HEK293 (cell line): ENCODE measurements around the gene ID1.
"Not testable (repeated sequence)": the region's sequence is repeated elsewhere in the genome, so short reads cannot be mapped to it uniquely, and the experiment has no call there.

Experiments
- CTCF ChIA-PET: fragments of 350-600 bp; formaldehyde crosslinking; extraction: SDS; loops from one replicate; lab custom pipeline; 2021; ENCODE audit warnings: antibody characterized with exemption; lab: Yijun Ruan, JAX
- POLR2A ChIA-PET: fragments of 300-600 bp; formaldehyde crosslinking; extraction: SDS; loops from one replicate; lab custom pipeline; 2020; ENCODE audit warnings: antibody characterized with exemption, inconsistent platforms; lab: Yijun Ruan, JAX
- H3K27ac ChIP-seq: fragments of 200-500 bp; sonication (Bioruptor generic); 2 replicates; pipeline ENCODE4 v1.5.1; 2014; ENCODE audit warnings: low read depth, low read length, control low read depth, inconsistent platforms; ENCODE audit errors: extremely low read depth
- H3K36me3 ChIP-seq, 2 experiments: fragments of 200-500 bp in 1 of 2; sonication (Bioruptor generic) in 1 of 2; 1 replicate in 1 of 2; 2 replicates in 1 of 2; pipeline ENCODE4 v1.5.1; 2014 to 2017; ENCODE audit warnings: inconsistent platforms in 2 of 2, low read length in 2 of 2; ENCODE audit not compliant: control insufficient read depth in 2 of 2, insufficient read depth in 1 of 2
- H3K4me1 ChIP-seq: fragments of 200-500 bp; sonication (Bioruptor generic); 2 replicates; pipeline ENCODE4 v1.5.1; 2014; ENCODE audit warnings: mild to moderate bottlenecking, low read length, inconsistent platforms; ENCODE audit not compliant: control insufficient read depth, insufficient read depth
- H3K4me3 ChIP-seq: 2 replicates; pipeline ENCODE4 v1.5.1; 2011; ENCODE audit warnings: low read depth, mild to moderate bottlenecking, control low read depth, low read length, moderate library complexity
- H3K9me3 ChIP-seq: fragments of 200-500 bp; sonication (Bioruptor generic); 2 replicates; pipeline ENCODE4 v1.5.1; 2014; ENCODE audit warnings: low read depth, low read length, inconsistent platforms; ENCODE audit not compliant: control insufficient read depth, insufficient read depth
- BCL11B ChIP-seq: fragments of 450-650 bp; formaldehyde crosslinking; IDR thresholded peaks from 2 replicates; pipeline ENCODE4 v1.5.1; 2016; ENCODE audit warnings: low read depth, missing biosample characterization, missing genetic modification characterization
- KLF1 ChIP-seq: fragments of 450-650 bp; formaldehyde crosslinking; IDR thresholded peaks from 2 replicates; pipeline ENCODE4 v1.5.1; 2016; ENCODE audit warnings: missing biosample characterization, missing genetic modification characterization
- OSR2 ChIP-seq: fragments of 450-650 bp; formaldehyde crosslinking; IDR thresholded peaks from 2 replicates; pipeline ENCODE4 v1.5.1; 2016; ENCODE audit warnings: missing biosample characterization, missing genetic modification characterization
- SALL2 ChIP-seq: fragments of 450-650 bp; formaldehyde crosslinking; IDR thresholded peaks from 2 replicates; pipeline ENCODE4 v1.5.0; 2017; ENCODE audit warnings: missing biosample characterization, mild to moderate bottlenecking, missing genetic modification characterization, borderline replicate concordance
- ZNF239 ChIP-seq: fragments of 450-650 bp; formaldehyde crosslinking; IDR thresholded peaks from 2 replicates; pipeline ENCODE4 v1.5.1; 2016; ENCODE audit warnings: missing biosample characterization, missing genetic modification characterization
- ZNF311 ChIP-seq: fragments of 450-650 bp; formaldehyde crosslinking; IDR thresholded peaks from 2 replicates; pipeline ENCODE4 v1.5.1; 2017; ENCODE audit warnings: missing biosample characterization, missing genetic modification characterization, borderline replicate concordance
- ZNF324 ChIP-seq: fragments of 450-650 bp; formaldehyde crosslinking; IDR thresholded peaks from 2 replicates; pipeline ENCODE4 v1.5.1; 2016; ENCODE audit warnings: missing biosample characterization, missing genetic modification characterization
- ZNF37A ChIP-seq: fragments of 450-650 bp; IDR thresholded peaks from 2 replicates; pipeline ENCODE4 v1.5.1; 2018; ENCODE audit warnings: missing biosample characterization, missing genetic modification characterization
- ZNF501 ChIP-seq: fragments of 450-650 bp; formaldehyde crosslinking; IDR thresholded peaks from 2 replicates; pipeline ENCODE4 v1.5.1; 2016; ENCODE audit warnings: missing biosample characterization, missing genetic modification characterization
- ZNF530 ChIP-seq: fragments of 450-650 bp; formaldehyde crosslinking; IDR thresholded peaks from 2 replicates; pipeline ENCODE4 v1.5.1; 2016; ENCODE audit warnings: low read depth, missing biosample characterization, missing genetic modification characterization
- ZNF548 ChIP-seq: fragments of 450-650 bp; formaldehyde crosslinking; IDR thresholded peaks from 2 replicates; pipeline ENCODE4 v1.5.1; 2016; ENCODE audit warnings: missing biosample characterization, missing genetic modification characterization
- ZNF621 ChIP-seq: fragments of 450-650 bp; formaldehyde crosslinking; IDR thresholded peaks from 2 replicates; pipeline ENCODE4 v1.5.1; 2017; ENCODE audit warnings: missing biosample characterization, missing genetic modification characterization
- ZNF747 ChIP-seq: fragments of 450-650 bp; formaldehyde crosslinking; IDR thresholded peaks from 2 replicates; pipeline ENCODE4 v1.5.1; 2016; ENCODE audit warnings: missing biosample characterization, missing genetic modification characterization
- ZNF785 ChIP-seq: fragments of 450-650 bp; formaldehyde crosslinking; IDR thresholded peaks from 2 replicates; pipeline ENCODE4 v1.5.1; 2016; ENCODE audit warnings: missing biosample characterization, missing genetic modification characterization
- ZNF830 ChIP-seq: fragments of 450-650 bp; IDR thresholded peaks from 2 replicates; pipeline ENCODE4 v1.5.0; 2018; ENCODE audit warnings: missing biosample characterization, missing genetic modification characterization, low read depth, mild to moderate bottlenecking, moderate library complexity
- ZNF837 ChIP-seq: fragments of 450-650 bp; formaldehyde crosslinking; IDR thresholded peaks from 2 replicates; pipeline ENCODE4 v1.5.1; 2016; ENCODE audit warnings: missing biosample characterization, missing genetic modification characterization
- ZSCAN16 ChIP-seq: fragments of 450-650 bp; formaldehyde crosslinking; IDR thresholded peaks from 2 replicates; pipeline ENCODE4 v1.5.1; 2016; ENCODE audit warnings: missing biosample characterization, missing genetic modification characterization
- TF ChIP-seq, protein P1 (sequence below): fragments of 450-650 bp; formaldehyde crosslinking; IDR thresholded peaks from 2 replicates; pipeline ENCODE4 v1.5.1; 2016; ENCODE audit warnings: missing biosample characterization, missing genetic modification characterization, low read depth
- TF ChIP-seq, protein P2 (sequence below): fragments of 450-650 bp; formaldehyde crosslinking; IDR thresholded peaks from 2 replicates; pipeline ENCODE4 v1.5.1; 2016; ENCODE audit warnings: missing biosample characterization, missing genetic modification characterization
- TF ChIP-seq, protein P3 (sequence below): fragments of 450-650 bp; formaldehyde crosslinking; IDR thresholded peaks from 2 replicates; pipeline ENCODE4 v1.5.1; 2016; ENCODE audit warnings: missing biosample characterization, missing genetic modification characterization
- TF ChIP-seq, protein P4 (sequence below): fragments of 450-650 bp; formaldehyde crosslinking; IDR thresholded peaks from 2 replicates; pipeline ENCODE4 v1.5.1; 2017; ENCODE audit warnings: missing biosample characterization, missing genetic modification characterization

The ID1 gene

DNA sequence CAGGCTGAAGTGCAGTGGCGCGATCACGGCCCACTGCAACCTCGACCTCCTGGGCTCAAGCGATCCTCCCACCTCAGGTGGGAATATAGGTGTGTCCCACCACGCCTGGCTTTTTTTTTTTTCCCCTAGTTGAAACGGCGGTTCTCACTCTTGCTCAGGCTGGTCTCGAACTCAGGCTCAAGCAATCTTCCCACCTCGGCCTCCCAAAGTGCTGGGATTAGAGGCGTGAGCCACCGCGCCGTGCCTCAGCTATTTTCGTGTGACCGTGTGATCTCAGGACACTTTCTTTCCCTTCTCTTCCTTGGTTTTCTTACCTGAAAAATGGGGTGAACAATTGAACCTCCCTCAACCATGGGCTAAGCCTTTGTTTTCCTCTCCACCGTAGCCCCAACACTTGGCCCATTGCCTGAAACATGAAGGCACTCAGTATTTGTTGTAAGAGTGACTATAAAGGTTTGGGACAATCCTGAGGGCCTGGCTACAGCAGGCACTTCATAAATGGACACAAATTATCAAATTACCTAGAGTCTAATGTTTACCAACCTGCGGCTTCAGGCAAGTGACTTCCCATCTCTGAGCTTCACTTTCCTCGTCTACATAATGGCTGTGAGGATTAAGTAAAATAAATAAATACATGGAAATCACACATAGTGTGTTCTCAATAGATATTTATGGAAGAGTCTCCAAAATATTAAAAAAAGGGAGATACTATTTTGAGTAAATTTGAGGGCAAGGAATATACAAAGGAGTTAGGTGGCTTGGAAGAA is 31.4 kb upstream of the ID1 start (continued):
- TF ChIP-seq, protein P1, sequence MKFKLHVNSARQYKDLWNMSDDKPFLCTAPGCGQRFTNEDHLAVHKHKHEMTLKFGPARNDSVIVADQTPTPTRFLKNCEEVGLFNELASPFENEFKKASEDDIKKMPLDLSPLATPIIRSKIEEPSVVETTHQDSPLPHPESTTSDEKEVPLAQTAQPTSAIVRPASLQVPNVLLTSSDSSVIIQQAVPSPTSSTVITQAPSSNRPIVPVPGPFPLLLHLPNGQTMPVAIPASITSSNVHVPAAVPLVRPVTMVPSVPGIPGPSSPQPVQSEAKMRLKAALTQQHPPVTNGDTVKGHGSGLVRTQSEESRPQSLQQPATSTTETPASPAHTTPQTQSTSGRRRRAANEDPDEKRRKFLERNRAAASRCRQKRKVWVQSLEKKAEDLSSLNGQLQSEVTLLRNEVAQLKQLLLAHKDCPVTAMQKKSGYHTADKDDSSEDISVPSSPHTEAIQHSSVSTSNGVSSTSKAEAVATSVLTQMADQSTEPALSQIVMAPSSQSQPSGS (tag by site-specific recombination): no peak
- TF ChIP-seq, protein P2, sequence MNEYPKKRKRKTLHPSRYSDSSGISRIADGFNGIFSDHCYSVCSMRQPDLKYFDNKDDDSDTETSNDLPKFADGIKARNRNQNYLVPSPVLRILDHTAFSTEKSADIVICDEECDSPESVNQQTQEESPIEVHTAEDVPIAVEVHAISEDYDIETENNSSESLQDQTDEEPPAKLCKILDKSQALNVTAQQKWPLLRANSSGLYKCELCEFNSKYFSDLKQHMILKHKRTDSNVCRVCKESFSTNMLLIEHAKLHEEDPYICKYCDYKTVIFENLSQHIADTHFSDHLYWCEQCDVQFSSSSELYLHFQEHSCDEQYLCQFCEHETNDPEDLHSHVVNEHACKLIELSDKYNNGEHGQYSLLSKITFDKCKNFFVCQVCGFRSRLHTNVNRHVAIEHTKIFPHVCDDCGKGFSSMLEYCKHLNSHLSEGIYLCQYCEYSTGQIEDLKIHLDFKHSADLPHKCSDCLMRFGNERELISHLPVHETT: peak; percentile 30
- TF ChIP-seq BCL11B (no peak), ZNF530 (tag by site-specific recombination) (no peak), ZNF747 (tag by site-specific recombination) (no peak), ZSCAN16 (tag by site-specific recombination) (no peak), ZNF837 (tag by site-specific recombination) (no peak), ZNF501 (no peak), ZNF239 (tag by site-specific recombination) (no peak), ZNF311 (tag by site-specific recombination) (no peak), ZNF548 (no peak), ZNF37A (tag by site-specific recombination) (no peak), ZNF830 (tag by site-specific recombination) (no peak), KLF1 (tag by site-specific recombination) (no peak; the same call in 1 of the 2 replicates), ZNF621 (no peak), SALL2 (tag by site-specific recombination) (no peak), ZNF785 (tag by site-specific recombination) (no peak)

DNA sequence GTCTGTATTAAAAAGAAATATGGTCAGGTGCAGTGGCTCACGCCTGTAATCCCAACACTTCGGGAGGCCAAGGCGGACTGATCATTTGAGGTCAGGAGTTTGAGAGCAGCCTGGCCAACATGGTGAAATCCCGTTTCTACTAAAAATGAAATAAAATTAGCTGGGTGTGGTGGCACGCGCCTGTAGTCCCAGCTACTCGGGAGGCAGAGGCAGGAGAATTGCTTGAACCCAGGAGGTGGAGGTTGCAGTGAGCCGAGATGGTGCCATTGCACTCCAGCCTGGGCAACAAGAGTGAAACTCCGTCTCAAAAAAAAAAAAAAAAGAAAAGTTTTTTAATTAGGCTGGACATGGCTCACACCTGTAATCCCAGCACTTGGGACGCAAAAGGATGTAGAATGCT is 30.1 kb upstream of the ID1 start:
- not testable (repeated sequence) for H3K4me1 ChIP-seq, H3K4me3 ChIP-seq, H3K9me3 ChIP-seq, H3K36me3 ChIP-seq, H3K27ac ChIP-seq
- CTCF ChIA-PET: interaction anchor here (9.9 to 25.7 kb wide), 2 partner anchors 16 to 36 kb away, joined by 113 to 1204 read pairs; partner anchors contain the start of gene ID1
- POLR2A ChIA-PET: interaction anchor here (1.8 kb wide), 1 partner anchor 30 kb away, joined by 10 read pairs; the partner anchor contains the start of gene ID1

DNA sequence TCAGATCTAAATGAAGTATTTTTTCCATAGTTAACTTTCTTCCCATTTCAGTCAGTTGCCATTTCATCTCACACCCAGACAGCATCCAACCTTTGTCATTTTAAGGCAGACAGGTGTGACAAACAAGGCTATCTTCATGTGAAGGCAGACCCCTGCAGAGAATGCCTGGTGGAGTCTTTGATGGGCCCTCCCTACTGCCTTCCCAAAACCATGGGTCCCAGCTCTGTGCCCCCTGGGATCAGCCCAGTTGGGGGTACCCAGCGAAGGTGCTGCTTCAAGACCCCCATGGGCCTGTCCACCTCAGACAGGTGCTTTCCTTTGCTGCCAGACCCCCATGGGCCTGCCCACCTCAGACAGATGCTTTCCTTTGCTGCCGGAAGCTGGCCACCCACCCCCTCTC is 28.3 kb upstream of the ID1 start:
- Histone ChIP-seq H3K27ac (no peak overlapping the region), H3K36me3 (no peaks in the 10 kb centered on the region), H3K4me1 (peaks cover 8% of the 10 kb centered on the region)
- TF ChIP-seq ZNF747 (tag by site-specific recombination): no peak
- no peak for TF ChIP-seq OSR2 (tag by site-specific recombination)
- TF ChIP-seq, protein P3, sequence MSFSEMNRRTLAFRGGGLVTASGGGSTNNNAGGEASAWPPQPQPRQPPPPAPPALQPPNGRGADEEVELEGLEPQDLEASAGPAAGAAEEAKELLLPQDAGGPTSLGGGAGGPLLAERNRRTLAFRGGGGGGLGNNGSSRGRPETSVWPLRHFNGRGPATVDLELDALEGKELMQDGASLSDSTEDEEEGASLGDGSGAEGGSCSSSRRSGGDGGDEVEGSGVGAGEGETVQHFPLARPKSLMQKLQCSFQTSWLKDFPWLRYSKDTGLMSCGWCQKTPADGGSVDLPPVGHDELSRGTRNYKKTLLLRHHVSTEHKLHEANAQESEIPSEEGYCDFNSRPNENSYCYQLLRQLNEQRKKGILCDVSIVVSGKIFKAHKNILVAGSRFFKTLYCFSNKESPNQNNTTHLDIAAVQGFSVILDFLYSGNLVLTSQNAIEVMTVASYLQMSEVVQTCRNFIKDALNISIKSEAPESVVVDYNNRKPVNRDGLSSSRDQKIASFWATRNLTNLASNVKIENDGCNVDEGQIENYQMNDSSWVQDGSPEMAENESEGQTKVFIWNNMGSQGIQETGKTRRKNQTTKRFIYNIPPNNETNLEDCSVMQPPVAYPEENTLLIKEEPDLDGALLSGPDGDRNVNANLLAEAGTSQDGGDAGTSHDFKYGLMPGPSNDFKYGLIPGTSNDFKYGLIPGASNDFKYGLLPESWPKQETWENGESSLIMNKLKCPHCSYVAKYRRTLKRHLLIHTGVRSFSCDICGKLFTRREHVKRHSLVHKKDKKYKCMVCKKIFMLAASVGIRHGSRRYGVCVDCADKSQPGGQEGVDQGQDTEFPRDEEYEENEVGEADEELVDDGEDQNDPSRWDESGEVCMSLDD (tag by site-specific recombination): no peak
- no peak for TF ChIP-seq ZNF324
- TF ChIP-seq, protein P4, sequence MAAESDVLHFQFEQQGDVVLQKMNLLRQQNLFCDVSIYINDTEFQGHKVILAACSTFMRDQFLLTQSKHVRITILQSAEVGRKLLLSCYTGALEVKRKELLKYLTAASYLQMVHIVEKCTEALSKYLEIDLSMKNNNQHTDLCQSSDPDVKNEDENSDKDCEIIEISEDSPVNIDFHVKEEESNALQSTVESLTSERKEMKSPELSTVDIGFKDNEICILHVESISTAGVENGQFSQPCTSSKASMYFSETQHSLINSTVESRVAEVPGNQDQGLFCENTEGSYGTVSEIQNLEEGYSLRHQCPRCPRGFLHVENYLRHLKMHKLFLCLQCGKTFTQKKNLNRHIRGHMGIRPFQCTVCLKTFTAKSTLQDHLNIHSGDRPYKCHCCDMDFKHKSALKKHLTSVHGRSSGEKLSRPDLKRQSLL: no peak
- TF ChIP-seq, all 188 proteins: peak for 0
- Histone ChIP-seq H3K9me3 (no peaks in the 10 kb centered on the region), H3K4me3 (no peak overlapping the region)
- CTCF ChIA-PET: interaction anchor here (0.7 to 2.2 kb wide), 2 partner anchors 16 to 35 kb away, joined by 4 to 14 read pairs; no protein-coding TSS in a partner anchor
- POLR2A ChIA-PET: interaction anchor here (1.8 to 2.4 kb wide), 2 partner anchors 28 to 29 kb away, joined by 10 to 34 read pairs; partner anchors contain the start of gene ID1
